HCT116 (cell line): ENCODE data around the gene IARS1.

Source experiments
- ATF3 ChIP-seq: IDR thresholded peaks from 2 replicates; pipeline ENCODE4 v1.6.1; 2012
- CTCF ChIP-seq, 3 experiments: fragments of 200-600 bp in 1 of 3; sonication (generic) in 1 of 3; IDR thresholded peaks in 2 of 3; conservative IDR thresholded peaks in 1 of 3; 2 replicates each; pipeline ENCODE4 v1.5.1; 2012 to 2017; ENCODE audit warnings: low read depth in 2 of 3, low read length in 2 of 3, antibody characterized with exemption in 1 of 3, borderline replicate concordance in 1 of 3, control low read depth in 1 of 3, mild to moderate bottlenecking in 1 of 3, mixed read lengths in 1 of 3, mixed run types in 1 of 3, moderate library complexity in 1 of 3; ENCODE audit not compliant: insufficient read depth in 1 of 3
- EZH2 ChIP-seq: fragments of 200-600 bp; sonication (generic); IDR thresholded peaks from 2 replicates; pipeline ENCODE4 v1.6.1; 2017; ENCODE audit warnings: antibody characterized with exemption, mixed run types
- EZH2phosphoT487 ChIP-seq: fragments of 200-600 bp; IDR thresholded peaks from 2 replicates; pipeline ENCODE4 v1.6.1; 2018; ENCODE audit warnings: antibody characterized with exemption, borderline replicate concordance
- FOSL1 ChIP-seq: IDR thresholded peaks from 2 replicates; pipeline ENCODE4 v1.6.1; 2012; ENCODE audit warnings: low read depth
- MAX ChIP-seq: IDR thresholded peaks from 2 replicates; pipeline ENCODE4 v1.6.1; 2012
- POLR2A ChIP-seq: IDR thresholded peaks from 2 replicates; pipeline ENCODE4 v1.7.0; 2011; ENCODE audit warnings: borderline replicate concordance; ENCODE audit not compliant: insufficient read depth, insufficient read length; ENCODE audit errors: extremely low read depth
- POLR2AphosphoS5 ChIP-seq: IDR thresholded peaks from 2 replicates; pipeline ENCODE4 v1.6.1; 2011; ENCODE audit warnings: mild to moderate bottlenecking, low read depth, low read length, moderate library complexity
- REST ChIP-seq: IDR thresholded peaks from 2 replicates; pipeline ENCODE4 v1.6.1; 2012; ENCODE audit warnings: low read depth
- SIN3A ChIP-seq: IDR thresholded peaks from 2 replicates; pipeline ENCODE4 v1.6.1; 2012; ENCODE audit warnings: low read depth
- YY1 ChIP-seq: IDR thresholded peaks from 2 replicates; pipeline ENCODE4 v1.6.1; 2011; ENCODE audit warnings: low read length, low read depth, moderate library complexity, mild to moderate bottlenecking; ENCODE audit not compliant: insufficient replicate concordance; ENCODE audit errors: extremely low read depth
- ZFX ChIP-seq: fragments of 450-650 bp; IDR thresholded peaks from 2 replicates; pipeline ENCODE4 v1.6.1; 2017
- ZNF274 ChIP-seq: fragments of 200-500 bp; sonication (Bioruptor generic); IDR thresholded peaks from 2 replicates; pipeline ENCODE4 v1.6.1; 2014; ENCODE audit warnings: mild to moderate bottlenecking, low read depth, low read length, inconsistent platforms

- no peak for TF ChIP-seq CTCF (IDR thresholded peaks at IDR 0.05 in 2 of 3, conservative IDR thresholded peaks at IDR 0.05 in 1 of 3; ENCODE audit: borderline replicate concordance in 1 of 3, insufficient read depth in 1 of 3, low read depth in 2 of 3, low read length in 2 of 3)
- no peak for TF ChIP-seq MAX
- TF ChIP-seq POLR2A, result no peak
- no peak for TF ChIP-seq ZNF274
- no peak for TF ChIP-seq POLR2AphosphoS5
- TF ChIP-seq YY1, result no peak
- no peak for TF ChIP-seq SIN3A
- no peak for TF ChIP-seq ATF3
- TF ChIP-seq EZH2phosphoT487, result no peak
- no peak for TF ChIP-seq ZFX
- TF ChIP-seq EZH2, result no peak
- TF ChIP-seq REST, result no peak
- TF ChIP-seq FOSL1, result no peak
Measured at GRCh38 chr9:92275541-92275940, 18.0 kb downstream of the IARS1 start.
